MM.1S (cell line): ENCODE measurements around the gene IL1RL1.

Experiments used
- DNase-seq: peaks from one replicate; pipeline ENCODE4 v3.0.0-alpha.2; 2015
- H2AFZ ChIP-seq: fragments of 300-600 bp; sonication (generic); 2 replicates; pipeline ENCODE4 v1.6.0; 2016; ENCODE audit warnings: antibody characterized with exemption, low read length
- H3F3A ChIP-seq: fragments of 300-600 bp; sonication (generic); 2 replicates; pipeline ENCODE4 v1.6.1; 2016; ENCODE audit warnings: mild to moderate bottlenecking, antibody characterized with exemption, low read length, moderate library complexity, mixed read lengths; ENCODE audit not compliant: insufficient read depth
- H3K27ac ChIP-seq: fragments of 300-600 bp; sonication (generic); 2 replicates; pipeline ENCODE4 v1.5.1; 2016; ENCODE audit warnings: mild to moderate bottlenecking, low read length
- H3K27me3 ChIP-seq: fragments of 300-600 bp; sonication (generic); replicated peaks from 2 replicates; pipeline ENCODE4 v1.6.0; 2016; ENCODE audit warnings: low read length; ENCODE audit not compliant: insufficient read depth
- H3K36me3 ChIP-seq: fragments of 300-600 bp; sonication (generic); replicated peaks from 2 replicates; pipeline ENCODE4 v1.6.1; 2016; ENCODE audit warnings: mild to moderate bottlenecking, low read length, mixed read lengths; ENCODE audit not compliant: insufficient read depth
- H3K4me1 ChIP-seq: fragments of 300-600 bp; sonication (generic); 2 replicates; pipeline ENCODE4 v1.6.1; 2016; ENCODE audit warnings: low read length, mixed read lengths
- H3K4me2 ChIP-seq: fragments of 300-600 bp; sonication (generic); 2 replicates; pipeline ENCODE4 v1.6.0; 2016; ENCODE audit warnings: low read depth, low read length
- H3K4me3 ChIP-seq: fragments of 300-600 bp; sonication (generic); 2 replicates; pipeline ENCODE4 v1.5.1; 2016; ENCODE audit warnings: low read length, mixed read lengths
- H3K79me2 ChIP-seq: fragments of 300-600 bp; sonication (generic); 2 replicates; pipeline ENCODE4 v1.6.1; 2016; ENCODE audit warnings: mixed run types, low read length, mixed read lengths
- H3K9ac ChIP-seq: fragments of 300-600 bp; sonication (generic); 2 replicates; pipeline ENCODE4 v1.6.1; 2016; ENCODE audit warnings: low read length, mixed read lengths
- H3K9me2 ChIP-seq: fragments of 300-600 bp; sonication (generic); replicated peaks from 2 replicates; pipeline ENCODE4 v1.6.1; 2016; ENCODE audit warnings: mild to moderate bottlenecking, low read length, mixed read lengths; ENCODE audit not compliant: insufficient read depth
- H3K9me3 ChIP-seq: fragments of 300-600 bp; sonication (generic); replicated peaks from 2 replicates; pipeline ENCODE4 v1.6.1; 2016; ENCODE audit warnings: mild to moderate bottlenecking, low read length, mixed read lengths; ENCODE audit not compliant: insufficient read depth
- H4K20me1 ChIP-seq: fragments of 300-600 bp; sonication (generic); 2 replicates; pipeline ENCODE4 v1.6.1; 2016; ENCODE audit warnings: mild to moderate bottlenecking, low read length, moderate library complexity, mixed read lengths; ENCODE audit not compliant: insufficient read depth
- EZH2 ChIP-seq: fragments of 300-600 bp; sonication (generic); optimal IDR thresholded peaks from 2 replicates; pipeline ENCODE3; 2017; ENCODE audit warnings: low read depth, mild to moderate bottlenecking, antibody characterized with exemption, low read length, mixed read lengths
- EZH2phosphoT487 ChIP-seq: fragments of 300-600 bp; sonication (generic); IDR thresholded peaks from 2 replicates; pipeline ENCODE4 v1.6.1; 2018; ENCODE audit warnings: antibody characterized with exemption, low read length
- TF ChIP-seq, protein P1 (sequence below): fragments of 300-600 bp; sonication (generic); IDR thresholded peaks from 2 replicates; pipeline ENCODE4 v1.5.1; 2016; ENCODE audit warnings: antibody characterized with exemption, low read length, mixed read lengths

IL1RL1 gene

DNA sequence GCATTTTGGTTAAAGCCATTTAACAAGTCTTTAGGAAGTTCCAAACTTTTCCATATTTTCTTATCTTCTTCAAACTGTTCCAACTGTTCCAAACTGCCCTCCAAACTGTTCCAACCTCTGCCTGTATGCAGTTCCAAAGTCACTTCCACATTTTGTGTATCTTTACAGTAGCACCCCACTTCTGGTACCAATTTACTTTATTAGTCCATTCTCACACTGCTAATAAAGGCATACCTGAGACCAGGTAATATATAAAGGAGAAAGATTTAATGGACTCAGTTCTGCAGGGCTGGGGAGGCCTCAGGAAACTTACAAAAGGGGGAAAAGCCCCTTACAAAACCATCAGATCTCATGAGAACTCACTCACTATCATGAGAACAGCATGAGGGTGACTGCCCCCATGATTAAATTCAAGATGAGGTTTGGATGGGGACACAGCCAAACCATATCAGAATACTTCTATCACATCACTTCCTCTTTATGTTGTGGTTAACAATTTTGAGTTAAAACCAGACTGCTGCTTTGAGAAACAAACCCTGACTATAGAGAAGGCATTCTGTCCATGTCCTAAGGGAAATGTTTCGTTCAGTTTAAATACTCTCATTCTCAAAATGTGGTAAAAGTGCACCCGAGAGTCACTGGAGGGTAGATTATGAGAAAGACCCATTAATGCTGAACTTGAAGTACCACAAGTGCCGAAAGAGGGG is 55.2 kb downstream of the IL1RL1 start:
- H3K4me3 ChIP-seq = no peak overlapping the region
- TF ChIP-seq, protein P1, sequence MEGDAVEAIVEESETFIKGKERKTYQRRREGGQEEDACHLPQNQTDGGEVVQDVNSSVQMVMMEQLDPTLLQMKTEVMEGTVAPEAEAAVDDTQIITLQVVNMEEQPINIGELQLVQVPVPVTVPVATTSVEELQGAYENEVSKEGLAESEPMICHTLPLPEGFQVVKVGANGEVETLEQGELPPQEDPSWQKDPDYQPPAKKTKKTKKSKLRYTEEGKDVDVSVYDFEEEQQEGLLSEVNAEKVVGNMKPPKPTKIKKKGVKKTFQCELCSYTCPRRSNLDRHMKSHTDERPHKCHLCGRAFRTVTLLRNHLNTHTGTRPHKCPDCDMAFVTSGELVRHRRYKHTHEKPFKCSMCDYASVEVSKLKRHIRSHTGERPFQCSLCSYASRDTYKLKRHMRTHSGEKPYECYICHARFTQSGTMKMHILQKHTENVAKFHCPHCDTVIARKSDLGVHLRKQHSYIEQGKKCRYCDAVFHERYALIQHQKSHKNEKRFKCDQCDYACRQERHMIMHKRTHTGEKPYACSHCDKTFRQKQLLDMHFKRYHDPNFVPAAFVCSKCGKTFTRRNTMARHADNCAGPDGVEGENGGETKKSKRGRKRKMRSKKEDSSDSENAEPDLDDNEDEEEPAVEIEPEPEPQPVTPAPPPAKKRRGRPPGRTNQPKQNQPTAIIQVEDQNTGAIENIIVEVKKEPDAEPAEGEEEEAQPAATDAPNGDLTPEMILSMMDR = no peak
- no peak for TF ChIP-seq EZH2phosphoT487
- TF ChIP-seq EZH2 = no peak
- no peaks in the 10 kb centered on the region for H4K20me1 ChIP-seq
- no peaks in the 10 kb centered on the region for H3K79me2 ChIP-seq
- DNase-seq = no peak
- H3K9ac ChIP-seq = no peak overlapping the region
- H3K27ac ChIP-seq = no peak overlapping the region
- no peaks in the 10 kb centered on the region for H3K4me1 ChIP-seq
- H3F3A ChIP-seq = no peaks in the 10 kb centered on the region
- no peaks in the 10 kb centered on the region for H3K9me2 ChIP-seq
- H3K27me3 ChIP-seq = no peaks in the 10 kb centered on the region
- H3K9me3 ChIP-seq = no peaks in the 10 kb centered on the region
- no peaks in the 10 kb centered on the region for H3K36me3 ChIP-seq
- no peak overlapping the region for H2AFZ ChIP-seq
- H3K4me2 ChIP-seq = no peak overlapping the region

DNA sequence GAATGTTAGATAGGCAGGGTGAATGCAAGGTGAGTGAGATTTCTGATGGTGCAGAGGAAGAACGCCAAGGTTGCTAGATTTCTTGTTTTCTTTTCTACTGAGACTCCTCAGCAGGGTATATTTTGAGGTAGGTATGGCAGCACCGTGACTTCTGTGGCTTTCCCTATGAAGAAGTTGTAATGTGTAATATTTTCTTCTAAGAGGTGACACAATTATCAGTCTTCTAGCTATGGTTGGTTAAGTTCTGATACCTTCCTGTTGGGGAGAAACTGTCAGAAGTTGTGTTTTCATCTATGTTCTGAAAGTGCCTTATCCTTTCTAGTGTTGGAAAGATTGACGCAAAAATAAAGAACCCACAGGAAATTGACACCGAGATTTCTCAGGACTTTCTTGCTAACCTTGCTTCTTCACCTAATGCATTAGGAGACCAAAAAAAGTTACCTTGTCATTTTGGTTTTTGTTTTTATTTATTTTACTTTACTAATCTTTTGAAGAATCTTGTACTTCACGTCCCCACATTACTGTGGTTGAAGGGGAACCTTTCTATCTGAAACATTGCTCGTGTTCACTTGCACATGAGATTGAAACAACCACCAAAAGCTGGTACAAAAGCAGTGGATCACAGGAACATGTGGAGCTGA is 56.1 kb downstream of the IL1RL1 start:
- H3F3A ChIP-seq = no peaks in the 10 kb centered on the region
- no peak overlapping the region for H3K4me3 ChIP-seq
- no peaks in the 10 kb centered on the region for H3K27me3 ChIP-seq
- H3K27ac ChIP-seq = no peak overlapping the region
- H3K4me1 ChIP-seq = no peaks in the 10 kb centered on the region
- H3K79me2 ChIP-seq = no peaks in the 10 kb centered on the region
- no peak for DNase-seq
- no peak overlapping the region for H3K4me2 ChIP-seq
- no peaks in the 10 kb centered on the region for H3K36me3 ChIP-seq
- no peaks in the 10 kb centered on the region for H4K20me1 ChIP-seq
- no peak overlapping the region for H3K9ac ChIP-seq
- no peaks in the 10 kb centered on the region for H3K9me2 ChIP-seq
- TF ChIP-seq EZH2phosphoT487 (no peak), EZH2 (no peak)
- TF ChIP-seq, protein P1 = no peak
- H2AFZ ChIP-seq = no peak overlapping the region
- H3K9me3 ChIP-seq = no peaks in the 10 kb centered on the region

DNA sequence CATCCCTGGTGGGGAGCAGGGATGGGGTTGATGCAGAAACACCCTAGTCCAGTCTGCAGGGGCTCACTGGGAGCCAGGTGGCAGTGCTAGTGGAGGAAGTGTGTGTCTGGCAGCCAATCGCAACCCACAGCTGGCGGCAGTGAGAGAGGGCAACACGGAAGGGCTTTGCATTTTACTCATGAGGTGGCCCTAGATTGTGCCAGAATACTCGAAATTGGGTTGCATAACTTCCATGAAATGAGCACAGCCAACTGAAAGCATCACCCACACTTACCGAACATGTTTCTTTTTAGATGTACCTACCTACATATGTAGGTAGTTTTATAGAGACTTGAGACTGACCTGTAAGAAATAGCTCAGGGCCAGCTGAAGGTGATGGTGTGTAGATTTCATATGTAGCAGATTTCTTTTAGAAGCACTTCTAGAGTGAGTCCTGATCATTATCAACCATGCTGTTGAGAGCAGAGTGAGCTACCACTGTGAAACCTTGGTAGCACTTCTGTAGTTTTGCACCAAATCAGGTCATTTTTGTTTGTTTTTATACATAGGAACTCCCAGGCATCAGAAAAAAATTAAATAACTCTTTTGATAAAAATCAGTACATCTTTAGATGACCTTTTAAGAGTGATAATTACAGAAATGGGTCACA is 57.2 kb downstream of the IL1RL1 start:
- H2AFZ ChIP-seq = no peak overlapping the region
- TF ChIP-seq EZH2phosphoT487 (no peak), EZH2 (no peak)
- TF ChIP-seq, protein P1 = no peak
- H3F3A ChIP-seq = no peaks in the 10 kb centered on the region
- H3K9ac ChIP-seq = no peak overlapping the region
- H3K4me3 ChIP-seq = no peak overlapping the region
- no peak overlapping the region for H3K4me2 ChIP-seq
- H3K27me3 ChIP-seq = no peaks in the 10 kb centered on the region
- no peaks in the 10 kb centered on the region for H3K9me2 ChIP-seq
- no peak for DNase-seq
- H3K36me3 ChIP-seq = no peaks in the 10 kb centered on the region
- no peaks in the 10 kb centered on the region for H4K20me1 ChIP-seq
- H3K9me3 ChIP-seq = no peaks in the 10 kb centered on the region
- H3K79me2 ChIP-seq = no peaks in the 10 kb centered on the region
- no peak overlapping the region for H3K27ac ChIP-seq
- H3K4me1 ChIP-seq = no peaks in the 10 kb centered on the region
